Activated CD8-positive, alpha-beta memory T cell treated with anti-CD3 and anti-CD28 coated beads for 4 hours (primary cell): ENCODE measurements around the gene GEMIN2.
"Not testable (repeated sequence)": the region's sequence is repeated elsewhere in the genome, so short reads cannot be mapped to it uniquely, and the experiment has no call there.

Experiments used
- DNase-seq, 2 donors: peaks; one replicate each; pipeline ENCODE4 v3.0.0-alpha.2; 2020; ENCODE audit warnings: low read depth in 2 of 2

Gene GEMIN2

GRCh38 chr14:39114073-39114838 is at the start of gene GEMIN2:
TSS of gene GEMIN2 (plus strand) at chr14:39114323. CDS start at chr14:39114339, 16 bp downstream.
- peak; percentile 86 to 91 for DNase-seq

- not testable (repeated sequence) for DNase-seq
These were observed 44.8 kb upstream of the GEMIN2 start for GRCh38 chr14:39069169-39069805.

DNA sequence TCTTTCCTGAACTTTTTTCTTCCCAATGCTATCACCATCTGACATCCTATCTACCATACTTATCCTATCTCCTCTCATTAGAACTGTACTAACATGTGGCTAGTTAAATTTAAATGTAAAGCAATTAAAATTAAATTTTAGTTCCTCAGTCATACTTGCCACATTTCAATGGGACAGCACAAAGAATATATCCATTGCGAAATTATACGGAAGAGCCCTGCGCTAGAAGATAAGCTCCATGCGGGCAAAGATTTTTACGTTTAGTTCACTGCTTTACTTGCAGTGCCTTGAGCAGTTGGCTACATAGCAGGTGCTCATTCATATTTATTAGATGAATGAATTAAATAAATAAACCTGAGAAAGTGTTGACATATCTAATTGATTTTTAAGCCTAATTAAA is 44.2 kb upstream of the GEMIN2 start:
- DNase-seq = no peak

- DNase-seq = no peak
These were observed 43.0 kb upstream of the GEMIN2 start for GRCh38 chr14:39071096-39071495.

DNA sequence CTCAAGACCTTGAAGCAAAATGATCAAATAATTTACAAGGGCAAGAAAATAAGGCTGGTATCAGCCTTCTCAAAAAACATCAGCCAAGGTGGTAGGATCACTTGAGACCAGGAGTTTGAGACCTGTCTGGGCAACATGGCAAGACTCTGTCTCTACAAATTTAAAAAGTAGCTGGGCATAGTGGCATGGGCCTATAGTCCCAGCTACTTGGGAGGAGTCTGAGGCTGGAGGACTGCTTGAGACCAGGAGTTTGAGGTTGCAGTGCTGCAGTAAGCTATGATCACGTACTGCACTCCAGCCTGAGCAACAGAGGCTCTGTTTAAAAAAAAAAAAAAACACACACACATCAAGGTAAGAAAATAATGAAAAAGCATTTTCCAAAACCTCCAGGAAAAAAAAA is 33.2 kb upstream of the GEMIN2 start:
- DNase-seq = no peak

DNA sequence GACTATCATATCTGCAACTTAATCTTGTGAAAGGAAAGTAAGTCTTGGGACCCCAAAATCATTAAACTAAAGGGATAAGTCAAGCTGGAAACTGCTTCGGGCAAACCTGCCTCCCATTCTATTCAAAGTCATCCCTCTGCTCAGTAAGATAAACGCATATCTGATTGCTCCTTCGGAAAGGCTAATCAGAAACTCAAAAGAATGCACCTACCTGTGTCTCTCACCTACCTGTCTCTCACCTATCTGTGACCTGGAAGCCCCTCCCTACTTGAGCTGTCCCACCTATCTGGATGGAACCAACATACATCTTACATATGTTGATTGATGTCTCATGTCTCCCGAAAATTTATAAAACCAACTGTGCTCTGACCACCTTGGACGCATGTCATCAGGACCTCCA is 31.0 kb upstream of the GEMIN2 start:
- DNase-seq = no peak

DNA sequence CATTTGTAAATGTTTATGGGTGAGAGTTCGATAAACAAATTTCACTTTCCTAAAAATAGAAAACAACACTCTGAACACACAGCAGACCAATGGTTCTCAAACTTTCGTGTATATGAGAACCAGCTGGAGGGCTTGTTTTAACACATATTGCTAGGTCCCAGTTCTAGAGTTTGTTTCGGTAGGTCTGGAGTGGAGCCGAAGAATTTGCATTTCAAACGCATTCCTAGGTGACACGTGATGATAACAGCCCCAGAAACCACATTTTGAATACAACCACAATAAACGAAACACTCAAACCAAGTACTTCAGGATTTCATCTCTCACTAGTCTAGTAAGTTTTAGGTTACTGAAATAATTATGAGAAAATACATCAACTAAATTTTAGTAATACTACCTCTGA is 28.2 kb upstream of the GEMIN2 start:
- no peak for DNase-seq

- no peak for DNase-seq
These were observed 26.6 kb upstream of the GEMIN2 start for GRCh38 chr14:39087493-39087892.

DNA sequence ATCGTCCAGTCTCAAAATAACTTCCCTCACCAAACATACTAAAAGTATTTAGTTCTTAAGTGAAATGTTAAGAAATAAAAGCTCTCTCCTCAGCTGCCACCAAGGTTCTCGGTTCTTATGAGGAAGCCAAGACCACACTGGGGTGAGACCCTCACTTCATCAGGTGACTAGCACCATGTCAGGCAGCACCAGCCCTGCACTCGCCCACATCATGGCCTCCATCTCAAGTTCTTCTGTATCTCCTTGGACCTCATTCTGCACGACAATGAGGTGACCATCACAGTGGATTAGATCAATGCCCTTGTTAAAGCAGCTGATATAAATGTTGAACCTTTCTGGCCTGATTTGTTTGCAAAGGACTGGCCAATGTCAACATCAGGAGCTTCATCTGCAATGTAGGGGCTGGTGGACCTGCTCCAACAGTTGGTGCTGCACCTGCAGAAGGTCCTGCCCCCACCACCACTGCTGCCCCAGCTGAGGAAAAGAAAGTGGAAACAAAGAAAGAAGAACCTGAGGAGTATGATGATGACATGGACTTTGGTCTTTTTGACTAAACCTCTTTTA is 23.5 kb upstream of the GEMIN2 start:
- no peak for DNase-seq

DNA sequence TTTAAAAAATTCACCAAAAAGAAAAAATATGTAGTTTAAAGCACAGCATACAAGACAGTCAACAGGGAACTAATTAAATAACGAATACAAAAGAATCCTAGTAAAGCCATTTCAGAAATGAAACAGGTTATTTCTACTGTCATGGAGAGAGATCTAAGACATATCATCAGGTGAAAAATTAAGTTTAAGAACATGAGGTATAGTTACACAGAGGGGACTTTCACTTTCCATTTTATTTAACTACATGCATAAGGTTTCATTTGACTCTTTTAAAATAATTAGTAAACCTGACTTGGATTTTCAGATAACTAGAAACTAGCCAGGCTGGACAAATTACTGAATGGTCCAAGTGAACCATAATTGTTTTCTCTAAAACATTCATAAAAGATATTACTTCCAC is 22.4 kb upstream of the GEMIN2 start:
- no peak for DNase-seq

DNA sequence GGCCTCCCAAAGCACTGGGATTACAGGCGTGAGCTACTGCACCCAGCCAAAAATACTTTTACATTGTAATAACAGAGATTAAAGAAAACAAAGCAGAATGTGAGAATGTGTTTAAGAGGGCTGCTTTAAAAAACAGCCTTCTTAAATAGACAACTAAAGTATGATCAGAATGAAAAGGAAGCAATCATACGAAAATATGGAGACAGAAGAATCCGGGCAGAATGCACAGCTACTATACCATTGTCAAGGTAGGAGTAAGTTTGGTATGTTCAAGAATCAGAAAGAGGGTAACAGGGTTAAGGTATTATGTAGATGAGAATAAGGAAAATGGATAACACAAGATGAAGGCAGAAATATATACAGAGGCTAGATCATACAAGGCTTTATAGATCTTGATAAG is 19.6 kb upstream of the GEMIN2 start:
- DNase-seq = no peak

DNA sequence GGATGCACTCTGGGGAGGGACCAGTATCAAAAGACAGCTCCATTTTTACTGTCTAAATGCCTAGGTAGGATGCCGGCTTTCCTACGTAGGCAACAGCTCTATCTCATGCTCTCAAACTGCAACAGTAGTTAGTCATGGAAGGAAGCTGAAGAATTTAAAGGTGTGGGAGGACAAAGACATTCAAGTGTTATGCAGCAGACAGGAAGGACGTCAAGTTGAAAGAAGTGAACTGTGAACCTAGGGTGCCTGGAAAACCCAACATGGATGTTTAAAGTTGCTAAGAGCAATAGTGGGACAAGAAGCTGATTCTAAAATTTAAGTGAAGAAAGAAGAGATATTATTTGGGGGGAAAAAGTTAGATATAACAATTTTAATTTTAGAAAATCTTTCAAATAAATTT is 17.0 kb upstream of the GEMIN2 start:
- no peak for DNase-seq

- DNase-seq = not testable (repeated sequence)
These were observed 14.9 kb upstream of the GEMIN2 start for GRCh38 chr14:39099215-39099614.

GRCh38 chr14:39099748-39100147 is 14.4 kb upstream of the GEMIN2 start:
- no peak for DNase-seq

GRCh38 chr14:39102265-39102968 is 11.7 kb upstream of the GEMIN2 start:
- no peak for DNase-seq

- DNase-seq = peak; percentile 53 to 60
These were observed 10.9 kb upstream of the GEMIN2 start, which contains the start of gene SEC23A for GRCh38 chr14:39102969-39103957. TSS of gene SEC23A (minus strand) at chr14:39103235. CDS start at chr14:39096118, 7,117 bp downstream.

- not testable (repeated sequence) for DNase-seq
These were observed 9.9 kb upstream of the GEMIN2 start for GRCh38 chr14:39104078-39104801.

- no peak for DNase-seq
These were observed 6.5 kb upstream of the GEMIN2 start for GRCh38 chr14:39107591-39107996.

GRCh38 chr14:39108791-39109190 is 5.3 kb upstream of the GEMIN2 start:
- no peak for DNase-seq
